HG03469 (cell line): ENCODE results near the gene GPATCH11.

Experiments used
- ATAC-seq: cut with Tn5 transposase; IDR thresholded peaks from one replicate; pipeline ENCODE4 v1.9.1; 2021; ENCODE audit warnings: mild to moderate bottlenecking, moderate library complexity, moderate number of reproducible peaks; ENCODE audit not compliant: unreplicated experiment

GPATCH11 gene

GRCh38 chr2:37083873-37084794 lies at the start of gene GPATCH11, which contains the start of gene HEATR5B:
TSS of gene GPATCH11 (plus strand) at chr2:37084518. CDS start at chr2:37088382, 3,864 bp downstream.
TSS of gene HEATR5B (minus strand) at chr2:37084372. CDS start at chr2:37083414, 958 bp downstream.
- peak; percentile 66 for ATAC-seq

- ATAC-seq, result no peak
These were observed 46.5 kb upstream of the GPATCH11 start for GRCh38 chr2:37037771-37038170.

GRCh38 chr2:37039580-37039979 lies 44.7 kb upstream of the GPATCH11 start:
- ATAC-seq, result no peak

GRCh38 chr2:37052600-37053332 lies 31.6 kb upstream of the GPATCH11 start:
- ATAC-seq, result no peak

GRCh38 chr2:37059841-37060240 lies 24.5 kb upstream of the GPATCH11 start:
- ATAC-seq, result no peak

- no peak for ATAC-seq
These were observed 23.9 kb upstream of the GPATCH11 start for GRCh38 chr2:37060446-37060845.

GRCh38 chr2:37061013-37061711 lies 23.2 kb upstream of the GPATCH11 start:
- ATAC-seq, result no peak

GRCh38 chr2:37061776-37062175 lies 22.5 kb upstream of the GPATCH11 start:
- no peak for ATAC-seq

- ATAC-seq, result no peak
These were observed 15.6 kb upstream of the GPATCH11 start for GRCh38 chr2:37068686-37069085.

- no peak for ATAC-seq
These were observed 13.4 kb upstream of the GPATCH11 start for GRCh38 chr2:37070931-37071330.

GRCh38 chr2:37080266-37080665 lies 4.1 kb upstream of the GPATCH11 start:
- ATAC-seq, result no peak

- no peak for ATAC-seq
These were observed 3.6 kb upstream of the GPATCH11 start for GRCh38 chr2:37080689-37081088.

GRCh38 chr2:37084797-37085196 lies 479 bp downstream of the GPATCH11 start:
- no peak for ATAC-seq

GRCh38 chr2:37085731-37086147 lies 1.4 kb downstream of the GPATCH11 start:
- no peak for ATAC-seq

- peak; percentile 69 for ATAC-seq
These were observed 5.7 kb downstream of the GPATCH11 start for GRCh38 chr2:37090019-37090477.

- ATAC-seq, result peak; percentile 32
These were observed 7.6 kb downstream of the GPATCH11 start for GRCh38 chr2:37091873-37092272.

GRCh38 chr2:37096568-37096967 lies 12.2 kb downstream of the GPATCH11 start:
- ATAC-seq, result no peak

- ATAC-seq, result no peak
These were observed 14.2 kb downstream of the GPATCH11 start for GRCh38 chr2:37098416-37099118.

- ATAC-seq, result no peak
These were observed 15.7 kb downstream of the GPATCH11 start for GRCh38 chr2:37100054-37100453.

GRCh38 chr2:37102588-37102987 lies 18.3 kb downstream of the GPATCH11 start:
- no peak for ATAC-seq
